CD4-positive, alpha-beta T cell (primary cell): ENCODE results near the gene SYNE3. TPM values are rescaled to one million over a fixed set of nuclear protein-coding genes. Genes with fewer than 3 reads are reported as not detected.
A peak's percentile ranks its signal among the peaks of the same experiment; 100 is the strongest.

Experiments
- ATAC-seq: fragments of 200-7000 bp; cut with Tn5 transposase; one replicate; pipeline ENCODE4 v1.10.0; 2022; ENCODE audit warnings: mild to moderate bottlenecking; ENCODE audit not compliant: poor library complexity
- CTCF ChIA-PET: fragments of 350-600 bp; sonication (Branson Sonifier 250); formaldehyde crosslinking; loops from one replicate; lab custom pipeline; 2021; ENCODE audit warnings: antibody characterized with exemption, inconsistent platforms; lab: Charles Lee
- POLR2A ChIA-PET: fragments of 350-600 bp; sonication (Branson Sonifier 250); formaldehyde crosslinking; loops from one replicate; lab custom pipeline; 2021; ENCODE audit warnings: antibody characterized with exemption, inconsistent platforms; lab: Charles Lee
- DNase-seq, 14 experiments: peaks; one replicate each; pipeline ENCODE4 v3.0.0-alpha.2; 2013 to 2020; ENCODE audit warnings: mixed read lengths in 2 of 14
- H3K27ac ChIP-seq, 2 donors: one replicate each; pipeline versions ENCODE4 v1.5.1 to v1.7.0; 2013; ENCODE audit warnings: low read length in 2 of 2, low read depth in 1 of 2, mild to moderate bottlenecking in 1 of 2
- H3K27me3 ChIP-seq, 2 experiments: 1 replicate in 1 of 2; 2 replicates in 1 of 2; pipeline versions ENCODE4 v1.6.1 to v1.7.0; 2013; ENCODE audit warnings: low read length in 2 of 2, control low read depth in 1 of 2, mild to moderate bottlenecking in 1 of 2, moderate library complexity in 1 of 2; ENCODE audit not compliant: insufficient read depth in 2 of 2, control insufficient read depth in 1 of 2
- H3K36me3 ChIP-seq: one replicate; pipeline ENCODE4 v1.6.1; 2013; ENCODE audit warnings: low read length, control low read depth; ENCODE audit not compliant: insufficient read depth
- H3K4me1 ChIP-seq: one replicate; pipeline ENCODE4 v1.6.1; 2013; ENCODE audit warnings: low read length, control low read depth; ENCODE audit not compliant: insufficient read depth
- H3K4me3 ChIP-seq: one replicate; pipeline ENCODE4 v1.5.1; 2013; ENCODE audit warnings: mild to moderate bottlenecking, low read length, moderate library complexity
- H3K9me3 ChIP-seq, 2 experiments: 1 replicate in 1 of 2; 2 replicates in 1 of 2; pipeline versions ENCODE4 v1.6.1 to v1.7.0; 2013; ENCODE audit warnings: low read length in 2 of 2, mild to moderate bottlenecking in 2 of 2, control low read depth in 1 of 2, moderate library complexity in 1 of 2; ENCODE audit not compliant: control insufficient read depth in 1 of 2, insufficient read depth in 1 of 2
- H3K27ac Mint-ChIP-seq: one replicate; pipeline ENCODE4 v1.8.0; 2020; ENCODE audit warnings: mixed read lengths
- H3K27me3 Mint-ChIP-seq: one replicate; pipeline ENCODE4 v1.8.0; 2021; ENCODE audit warnings: mixed read lengths
- H3K36me3 Mint-ChIP-seq: one replicate; pipeline ENCODE4 v1.8.0; 2021; ENCODE audit warnings: low read depth, mixed read lengths
- H3K4me1 Mint-ChIP-seq: one replicate; pipeline ENCODE4 v1.8.0; 2021; ENCODE audit warnings: low read depth, mixed read lengths
- H3K4me3 Mint-ChIP-seq: one replicate; pipeline ENCODE4 v1.8.0; 2020; ENCODE audit warnings: mild to moderate bottlenecking, mixed read lengths
- H3K9me3 Mint-ChIP-seq: one replicate; pipeline ENCODE4 v1.8.0; 2020; ENCODE audit warnings: mixed read lengths
- CTCF ChIP-seq: fragments of 200-600 bp; IDR thresholded peaks from one replicate; pipeline ENCODE4 v1.8.0; 2022; ENCODE audit warnings: antibody characterized with exemption, mild to moderate bottlenecking
- intact Hi-C, 2 experiments: fragments of 100-400 bp; cut with DNase I in 1 of 2; cut with micrococcal nuclease in 1 of 2; formaldehyde crosslinking; loops; one replicate each; pipeline versions ENCODE4 v1.15.1 to v1.9.0; 2023 to 2025; cut with DNase I, micrococcal nuclease
- total RNA-seq, 174 experiments: library from RNA in 2 of 174; stranded (reverse) in 2 of 174; gene quantifications; one replicate each; pipeline ENCODE4 v1.2.3 and lab custom pipeline; 2021 to 2026

SYNE3 gene
- total RNA-seq, 2 experiments from 2014 or later = 29.4 to 31.4 TPM

GRCh38 chr14:95534299-95535225, 18.1 kb upstream of the SYNE3 start, which contains the start of gene GLRX5:
GLRX5 (plus strand) TSS chr14:95535050; CDS start chr14:95535090, 40 bp downstream.
- ATAC-seq = peak; percentile 86
- Histone ChIP-seq H3K36me3 (peaks cover 14% of the 10 kb centered on the region), H3K27me3 (no peaks in the 10 kb centered on the region), H3K4me3 (peak within 1 kb of the TSS; percentile 73), H3K27ac (peak within 1 kb of the TSS; percentile 78 to 85), H3K9me3 (no peaks in the 10 kb centered on the region), H3K4me1 (peaks cover 37% of the 10 kb centered on the region)
- peak; percentile 94 to 100 (median 96) for DNase-seq
- Mint-ChIP-seq H3K27me3 (no peaks in the 10 kb centered on the region), H3K4me1 (peaks cover 73% of the 10 kb centered on the region), H3K27ac (peak within 1 kb of the TSS; percentile 85), H3K4me3 (peak within 1 kb of the TSS; percentile 96), H3K36me3 (peaks cover 16% of the 10 kb centered on the region), H3K9me3 (no peaks in the 10 kb centered on the region)
- ChIA-PET POLR2A (interaction anchor here (0.7 to 4.5 kb wide), 10 partner anchors 10 to 377 kb away, joined by 3 to 45 read pairs (median 8); partner anchors contain the start of genes DICER1 and SYNE3), CTCF (interaction anchor here (0.9 to 3.0 kb wide), 3 partner anchors 11 to 92 kb away, joined by 4 to 17 read pairs (median 10); partner anchors contain the start of gene SYNE3)
- intact Hi-C loops = loop anchor here (1.0 to 10.0 kb wide), 6 partner anchors 10 to 220 kb away; partner anchors contain the start of genes CLMN (in 1 of the 2) and SYNE3 (in 1 of the 2)
- TF ChIP-seq CTCF = no peak

GRCh38 chr14:95533822-95534221, 17.4 kb upstream of the SYNE3 start:
- peak overlapping the region; percentile 94 for H3K4me3 Mint-ChIP-seq
- H3K9me3 Mint-ChIP-seq = no peaks in the 10 kb centered on the region
- Histone ChIP-seq H3K9me3 (no peaks in the 10 kb centered on the region), H3K27ac (peak overlapping the region; percentile 78 to 85), H3K27me3 (no peaks in the 10 kb centered on the region), H3K36me3 (peaks cover 14% of the 10 kb centered on the region), H3K4me3 (peak overlapping the region; percentile 73), H3K4me1 (peaks cover 37% of the 10 kb centered on the region)
- H3K27me3 Mint-ChIP-seq = no peaks in the 10 kb centered on the region
- ChIA-PET CTCF (interaction anchor here (1.4 to 3.0 kb wide), 2 partner anchors 18 to 92 kb away, joined by 10 to 17 read pairs; partner anchors contain the start of gene SYNE3), POLR2A (interaction anchor here (0.9 to 4.5 kb wide), 8 partner anchors 9 to 376 kb away, joined by 3 to 45 read pairs (median 12); partner anchors contain the start of genes DICER1 and SYNE3)
- H3K4me1 Mint-ChIP-seq = peaks cover 66% of the 10 kb centered on the region
- TF ChIP-seq CTCF = no peak
- H3K27ac Mint-ChIP-seq = peak overlapping the region; percentile 85
- DNase-seq = peak in 2 of 14 experiments; percentile 39 to 45
- ATAC-seq = no peak
- peaks cover 16% of the 10 kb centered on the region for H3K36me3 Mint-ChIP-seq
- intact Hi-C loops = loop anchor here (1.0 to 10.0 kb wide), 6 partner anchors 10 to 219 kb away; partner anchors contain the start of genes CLMN (in 1 of the 2) and SYNE3 (in 1 of the 2)

- Mint-ChIP-seq H3K4me3 (peak overlapping the region; percentile 94), H3K27me3 (no peaks in the 10 kb centered on the region), H3K4me1 (peaks cover 64% of the 10 kb centered on the region), H3K36me3 (peaks cover 16% of the 10 kb centered on the region), H3K27ac (peak overlapping the region; percentile 85), H3K9me3 (no peaks in the 10 kb centered on the region)
- TF ChIP-seq CTCF = no peak
- H3K36me3 ChIP-seq = peaks cover 14% of the 10 kb centered on the region
- intact Hi-C loops = loop anchor here in 1 of 2 experiments (10.0 kb wide), 1 partner anchor 219 kb away; the partner anchor contains the start of gene CLMN
- peak overlapping the region; percentile 78 to 85 for H3K27ac ChIP-seq
- no peak for ATAC-seq
- peak overlapping the region; percentile 73 for H3K4me3 ChIP-seq
- peaks cover 34% of the 10 kb centered on the region for H3K4me1 ChIP-seq
- ChIA-PET CTCF (interaction anchor here (1.4 to 3.0 kb wide), 2 partner anchors 17 to 91 kb away, joined by 10 to 17 read pairs; partner anchors contain the start of gene SYNE3), POLR2A (interaction anchor here (1.9 to 4.5 kb wide), 6 partner anchors 9 to 376 kb away, joined by 5 to 45 read pairs (median 16); partner anchors contain the start of genes DICER1 and SYNE3)
- H3K27me3 ChIP-seq = no peaks in the 10 kb centered on the region
- no peaks in the 10 kb centered on the region for H3K9me3 ChIP-seq
- peak in 2 of 14 experiments; percentile 25 to 34 for DNase-seq
These were observed 17.0 kb upstream of the SYNE3 start for GRCh38 chr14:95533391-95533821.
